Caco-2 (cell line): ENCODE data around the gene JUND. TPM values are rescaled to one million over a fixed set of nuclear protein-coding genes. Genes with fewer than 3 reads are reported as not detected.

Source experiments
- BruUV-seq: library from RNA; stranded (reverse); fragments of 400-500 nt; replicated peaks from 2 replicates; lab custom pipeline; 2021; lab: Mats Ljungman, UMichigan
- CTCF ChIA-PET: fragments of 300-600 bp; sonication (Branson Sonifier 250); formaldehyde crosslinking; loops from one replicate; lab custom pipeline; 2022; ENCODE audit warnings: antibody characterized with exemption; lab: Charles Lee
- POLR2A ChIA-PET: fragments of 300-600 bp; sonication (Branson Sonifier 250); formaldehyde crosslinking; loops from one replicate; lab custom pipeline; 2022; ENCODE audit warnings: antibody characterized with exemption; lab: Charles Lee
- DNase-seq, 2 experiments: peaks; one replicate each; pipeline versions ENCODE4 v3.0.0 to v3.0.0-alpha.2; 2020 to 2022
- H3K27me3 ChIP-seq: replicated peaks from 2 replicates; pipeline ENCODE4 v1.6.0; 2011; ENCODE audit warnings: low read length; ENCODE audit not compliant: control insufficient read depth, insufficient read depth
- H3K36me3 ChIP-seq: 2 replicates; pipeline ENCODE4 v1.5.1; 2011; ENCODE audit warnings: low read length; ENCODE audit not compliant: control insufficient read depth, insufficient read depth
- H3K4me1 ChIP-seq: fragments of 250-450 bp; sonication (Bioruptor Pico); 2 replicates; pipeline ENCODE4 v1.5.1; 2020; ENCODE audit warnings: mild to moderate bottlenecking
- H3K4me3 ChIP-seq: 2 replicates; pipeline ENCODE4 v1.5.1; 2011; ENCODE audit warnings: low read depth, mild to moderate bottlenecking, control low read depth, low read length
- H3K9me3 ChIP-seq: fragments of 250-450 bp; sonication (Bioruptor Pico); 2 replicates; pipeline ENCODE4 v1.5.1; 2020; ENCODE audit warnings: mild to moderate bottlenecking, moderate library complexity
- H3K27ac Mint-ChIP-seq: one replicate; pipeline ENCODE4 v1.8.0; 2022; ENCODE audit warnings: mixed read lengths; ENCODE audit not compliant: unreplicated experiment
- H3K27me3 Mint-ChIP-seq: one replicate; pipeline ENCODE4 v1.8.0; 2022; ENCODE audit warnings: mixed read lengths; ENCODE audit not compliant: insufficient read depth, unreplicated experiment
- H3K36me3 Mint-ChIP-seq: one replicate; pipeline ENCODE4 v1.8.0; 2022; ENCODE audit warnings: mild to moderate bottlenecking, mixed read lengths; ENCODE audit not compliant: insufficient read depth, unreplicated experiment
- H3K4me1 Mint-ChIP-seq: one replicate; pipeline ENCODE4 v1.8.0; 2022; ENCODE audit warnings: low read depth, mixed read lengths; ENCODE audit not compliant: unreplicated experiment
- H3K4me3 Mint-ChIP-seq: one replicate; pipeline ENCODE4 v1.8.0; 2022; ENCODE audit warnings: mild to moderate bottlenecking, moderate library complexity, mixed read lengths; ENCODE audit not compliant: unreplicated experiment
- H3K9me3 Mint-ChIP-seq: one replicate; pipeline ENCODE4 v1.8.0; 2022; ENCODE audit warnings: mixed read lengths; ENCODE audit not compliant: unreplicated experiment
- CTCF ChIP-seq, 2 experiments: fragments of 200-600 bp in 1 of 2; IDR thresholded peaks; 1 replicate in 1 of 2; 2 replicates in 1 of 2; pipeline versions ENCODE4 v1.5.1 to v1.8.0; 2011 to 2022; ENCODE audit warnings: antibody characterized with exemption in 1 of 2, control low read depth in 1 of 2, inconsistent platforms in 1 of 2, low read depth in 1 of 2, low read length in 1 of 2, mild to moderate bottlenecking in 1 of 2, moderate library complexity in 1 of 2; ENCODE audit not compliant: insufficient read depth in 1 of 2, severe bottlenecking in 1 of 2, unreplicated experiment in 1 of 2
- intact Hi-C: fragments of 100-400 bp; cut with micrococcal nuclease; formaldehyde crosslinking; loops from one replicate; pipeline ENCODE4 v1.10.0; 2022; ENCODE audit not compliant: unreplicated experiment
- total RNA-seq: library from RNA; stranded (reverse); gene quantifications from 2 replicates; pipeline ENCODE4 v1.2.3, GENCODE V29; 2022

Gene JUND
- total RNA-seq, 1 experiment from 2014 or later, result 75.5 TPM

GRCh38 chr19:18262917-18263316 is 18.5 kb downstream of the JUND start:
- no peaks in the 10 kb centered on the region for H3K27me3 Mint-ChIP-seq
- no peak overlapping the region for H3K27ac Mint-ChIP-seq

GRCh38 chr19:18262144-18262543 is 19.3 kb downstream of the JUND start:
- H3K9me3 ChIP-seq, result no peaks in the 10 kb centered on the region
- H3K4me1 ChIP-seq, result no peaks in the 10 kb centered on the region
- Mint-ChIP-seq H3K27me3 (no peaks in the 10 kb centered on the region), H3K9me3 (no peaks in the 10 kb centered on the region), H3K27ac (no peak overlapping the region), H3K4me3 (no peak overlapping the region), H3K4me1 (no peaks in the 10 kb centered on the region), H3K36me3 (peaks cover 5% of the 10 kb centered on the region)
- DNase-seq, result no peak
- no TSS peak for BruUV-seq
- no peaks in the 10 kb centered on the region for H3K36me3 ChIP-seq
- TF ChIP-seq CTCF (IDR thresholded peaks at IDR 0.05; ENCODE audit: insufficient read depth in 1 of 2, low read depth in 1 of 2, low read length in 1 of 2, severe bottlenecking in 1 of 2, unreplicated experiment in 1 of 2), result no peak
- H3K27me3 ChIP-seq, result no peaks in the 10 kb centered on the region; the same call in 1 of the 2 replicates
- ChIA-PET CTCF (interaction anchor here (1.0 kb wide), 1 partner anchor 67 kb away, joined by 3 read pairs; no protein-coding TSS in a partner anchor), POLR2A (no interaction called here)
- intact Hi-C loops, result no loop called here
- H3K4me3 ChIP-seq, result no peak overlapping the region

More at GRCh38 chr19:18262917-18263316, 18.5 kb downstream of the JUND start:
- no peak for TF ChIP-seq CTCF (IDR thresholded peaks at IDR 0.05; ENCODE audit: insufficient read depth in 1 of 2, low read depth in 1 of 2, low read length in 1 of 2, severe bottlenecking in 1 of 2, unreplicated experiment in 1 of 2)
- Histone ChIP-seq H3K27me3 (no peaks in the 10 kb centered on the region; the same call in 1 of the 2 replicates), H3K4me1 (no peaks in the 10 kb centered on the region), H3K36me3 (no peaks in the 10 kb centered on the region), H3K4me3 (no peak overlapping the region), H3K9me3 (no peaks in the 10 kb centered on the region)
- POLR2A ChIA-PET, result no interaction called here
- no peaks in the 10 kb centered on the region for H3K4me1 Mint-ChIP-seq
- CTCF ChIA-PET, result interaction anchor here (0.7 kb wide), 1 partner anchor 66 kb away, joined by 4 read pairs; no protein-coding TSS in a partner anchor
- H3K4me3 Mint-ChIP-seq, result no peak overlapping the region
- H3K9me3 Mint-ChIP-seq, result no peaks in the 10 kb centered on the region
- H3K36me3 Mint-ChIP-seq, result peaks cover 5% of the 10 kb centered on the region
- intact Hi-C loops, result no loop called here
- BruUV-seq, result no TSS peak
- DNase-seq, result no peak

- Histone ChIP-seq H3K4me3 (no peak overlapping the region), H3K36me3 (no peaks in the 10 kb centered on the region), H3K9me3 (no peaks in the 10 kb centered on the region), H3K27me3 (no peaks in the 10 kb centered on the region; the same call in 1 of the 2 replicates), H3K4me1 (no peaks in the 10 kb centered on the region)
- H3K4me3 Mint-ChIP-seq, result no peak overlapping the region
- DNase-seq, result no peak
- intact Hi-C loops, result no loop called here
- H3K4me1 Mint-ChIP-seq, result no peaks in the 10 kb centered on the region
- H3K9me3 Mint-ChIP-seq, result no peaks in the 10 kb centered on the region
- no peaks in the 10 kb centered on the region for H3K27me3 Mint-ChIP-seq
- CTCF ChIA-PET, result interaction anchor here (1.0 kb wide), 1 partner anchor 67 kb away, joined by 3 read pairs; no protein-coding TSS in a partner anchor
- H3K36me3 Mint-ChIP-seq, result peaks cover 5% of the 10 kb centered on the region
- POLR2A ChIA-PET, result no interaction called here
- BruUV-seq, result no TSS peak
- H3K27ac Mint-ChIP-seq, result no peak overlapping the region
- no peak for TF ChIP-seq CTCF (IDR thresholded peaks at IDR 0.05; ENCODE audit: insufficient read depth in 1 of 2, low read depth in 1 of 2, low read length in 1 of 2, severe bottlenecking in 1 of 2, unreplicated experiment in 1 of 2)
Measured at GRCh38 chr19:18261474-18261873, 19.9 kb downstream of the JUND start.
